GM12873 (cell line): Measurements from ENCODE around the gene FAM185A.

Experiments used
- TF ChIP-seq, protein P1 (sequence below): IDR thresholded peaks from 2 replicates; pipeline ENCODE4 v1.5.1; 2012; ENCODE audit warnings: low read depth, mild to moderate bottlenecking, moderate library complexity, low read length, control low read depth; ENCODE audit not compliant: insufficient read depth; ENCODE audit errors: missing control alignments

The FAM185A gene

DNA sequence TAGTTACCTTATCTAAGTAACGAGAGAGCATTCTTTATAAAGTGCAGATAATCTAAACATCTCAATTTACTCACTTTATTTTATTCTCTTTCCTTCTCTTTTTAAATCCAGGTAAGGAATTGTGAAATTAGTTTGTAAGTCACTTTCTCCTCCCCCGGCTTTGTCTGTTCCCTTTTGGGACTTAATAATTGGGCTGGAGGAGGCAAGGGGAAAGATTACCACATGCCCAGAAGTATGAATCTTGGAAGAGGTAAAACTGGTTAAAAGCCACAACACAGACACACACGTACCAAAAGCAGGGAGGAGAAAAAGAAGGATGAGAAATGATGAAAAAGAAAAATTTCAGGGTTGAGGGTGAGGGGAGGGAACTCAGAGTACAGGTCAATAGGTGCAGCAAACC is 100.7 kb downstream of the FAM185A start:
- TF ChIP-seq, protein P1, sequence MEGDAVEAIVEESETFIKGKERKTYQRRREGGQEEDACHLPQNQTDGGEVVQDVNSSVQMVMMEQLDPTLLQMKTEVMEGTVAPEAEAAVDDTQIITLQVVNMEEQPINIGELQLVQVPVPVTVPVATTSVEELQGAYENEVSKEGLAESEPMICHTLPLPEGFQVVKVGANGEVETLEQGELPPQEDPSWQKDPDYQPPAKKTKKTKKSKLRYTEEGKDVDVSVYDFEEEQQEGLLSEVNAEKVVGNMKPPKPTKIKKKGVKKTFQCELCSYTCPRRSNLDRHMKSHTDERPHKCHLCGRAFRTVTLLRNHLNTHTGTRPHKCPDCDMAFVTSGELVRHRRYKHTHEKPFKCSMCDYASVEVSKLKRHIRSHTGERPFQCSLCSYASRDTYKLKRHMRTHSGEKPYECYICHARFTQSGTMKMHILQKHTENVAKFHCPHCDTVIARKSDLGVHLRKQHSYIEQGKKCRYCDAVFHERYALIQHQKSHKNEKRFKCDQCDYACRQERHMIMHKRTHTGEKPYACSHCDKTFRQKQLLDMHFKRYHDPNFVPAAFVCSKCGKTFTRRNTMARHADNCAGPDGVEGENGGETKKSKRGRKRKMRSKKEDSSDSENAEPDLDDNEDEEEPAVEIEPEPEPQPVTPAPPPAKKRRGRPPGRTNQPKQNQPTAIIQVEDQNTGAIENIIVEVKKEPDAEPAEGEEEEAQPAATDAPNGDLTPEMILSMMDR, result no peak

DNA sequence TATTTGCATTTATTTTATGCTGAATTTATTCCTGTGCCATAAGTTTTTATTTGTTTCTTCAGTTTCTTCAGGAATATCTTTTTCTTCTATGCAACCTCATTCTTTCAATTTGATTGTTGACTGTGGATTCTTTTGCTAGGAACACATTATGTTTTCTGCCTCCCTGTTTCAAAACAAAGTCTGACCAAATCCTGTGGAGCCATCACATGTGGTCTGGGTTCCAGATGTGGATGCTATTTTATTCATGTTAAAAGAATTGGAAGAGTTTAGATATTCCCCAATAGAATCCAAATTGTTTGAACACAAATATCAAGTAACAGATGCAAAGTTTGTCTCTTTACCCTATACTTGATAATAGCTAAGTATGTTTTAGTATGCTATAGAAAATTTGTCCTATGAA is 107.2 kb downstream of the FAM185A start:
- TF ChIP-seq, protein P1, result no peak
